ENCODE data around the gene TUFM.

GRCh38 chr16:28834349-28834748 is 11.8 kb downstream of the TUFM start:
- no peak for TF ChIP-seq CTCF (IDR thresholded peaks at IDR 0.05; ENCODE audit: poor library complexity, severe bottlenecking)
- TF ChIP-seq EZH2 (IDR thresholded peaks at IDR 0.05; ENCODE audit: borderline replicate concordance, insufficient read depth, low read length, poor library complexity, severe bottlenecking) = no peak
- no peak for TF ChIP-seq EP300 (conservative IDR thresholded peaks at IDR 0.05; ENCODE audit: poor library complexity, severe bottlenecking)
